GM21360 (cell line): Measurements from ENCODE around the gene NCOA4.
A peak's percentile ranks its signal among the peaks of the same experiment; 100 is the strongest.
"Not testable (repeated sequence)": the region's sequence is repeated elsewhere in the genome, so short reads cannot be mapped to it uniquely, and the experiment has no call there.

Experiments
- ATAC-seq: cut with Tn5 transposase; IDR thresholded peaks from one replicate; pipeline ENCODE4 v1.9.1; 2021; ENCODE audit warnings: mild to moderate bottlenecking, moderate library complexity; ENCODE audit not compliant: unreplicated experiment

NCOA4 gene

DNA sequence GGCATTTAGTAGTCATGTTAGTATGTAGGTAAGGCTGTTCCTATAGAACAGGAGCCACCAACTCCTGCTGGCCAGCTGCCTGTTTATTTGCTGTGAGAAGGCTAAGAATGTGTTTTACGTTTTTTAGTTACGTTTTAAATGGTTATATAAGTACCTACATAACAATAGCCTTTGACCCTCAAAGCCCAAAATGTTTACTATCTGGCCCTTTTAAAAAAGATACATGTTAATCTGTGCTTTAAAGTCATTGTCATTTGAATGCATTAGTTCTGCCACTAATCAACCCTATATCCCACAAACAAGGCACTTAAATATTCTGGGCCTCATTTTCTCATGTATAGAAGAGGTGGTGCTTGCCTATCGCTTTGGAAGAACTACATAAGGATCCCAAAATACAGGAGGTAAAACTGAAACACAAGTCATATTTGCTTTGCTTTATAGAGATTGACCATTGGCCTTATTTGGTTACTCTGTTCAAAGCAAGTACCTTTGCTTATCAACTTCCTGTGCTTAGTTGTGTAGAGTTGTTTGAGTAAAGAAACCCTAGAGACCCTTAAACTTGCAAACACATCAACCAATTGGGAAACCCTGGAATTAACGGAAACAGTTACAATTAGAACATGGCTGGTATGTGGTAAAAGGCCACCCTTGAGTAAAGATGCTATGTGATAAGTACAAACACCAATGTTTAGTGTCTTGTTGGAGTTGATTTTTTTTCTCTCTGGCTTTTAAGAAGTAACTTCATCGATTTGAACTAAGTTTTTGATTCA lies 32.2 kb downstream of the NCOA4 start:
- ATAC-seq: no peak

DNA sequence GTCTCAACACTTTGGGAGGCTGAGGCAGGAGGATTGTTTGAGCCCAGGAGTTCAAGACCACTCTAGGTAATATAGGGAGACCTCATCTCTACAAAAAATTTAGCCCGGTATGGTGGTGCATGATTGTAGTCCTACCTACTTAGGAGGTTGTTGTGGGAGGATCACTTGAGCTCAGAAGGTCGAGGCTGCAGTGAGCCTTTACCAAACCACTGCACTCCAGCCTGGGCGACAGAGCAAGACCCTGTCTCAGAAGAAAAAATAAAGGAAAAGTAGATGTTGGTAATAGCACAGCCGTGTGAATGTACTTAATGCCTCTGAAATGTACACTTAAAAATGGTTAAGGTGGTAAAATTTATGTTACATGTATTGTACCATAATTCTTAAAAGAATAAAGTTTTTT lies 32.9 kb downstream of the NCOA4 start:
- no peak for ATAC-seq

DNA sequence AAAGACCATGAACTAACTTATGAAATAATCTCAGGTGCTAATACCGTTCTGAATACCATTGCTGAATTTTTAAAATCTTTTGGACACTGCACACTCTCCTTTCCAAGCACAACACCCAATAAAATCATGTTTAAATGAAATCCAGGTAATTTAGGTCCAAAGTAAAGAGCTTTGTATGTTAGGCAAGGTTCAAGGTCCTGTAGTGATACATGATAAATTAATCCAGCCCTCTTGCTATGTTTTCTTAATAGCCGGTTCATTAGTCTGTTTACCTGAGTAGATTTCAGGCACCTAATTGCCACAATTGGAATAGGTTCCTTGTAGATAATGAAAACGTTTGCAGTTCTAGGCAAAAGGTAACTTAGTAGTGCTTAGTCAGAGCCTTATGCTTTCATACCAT lies 44.8 kb downstream of the NCOA4 start:
- ATAC-seq: not testable (repeated sequence)

- ATAC-seq: not testable (repeated sequence)
These were observed 46.0 kb downstream of the NCOA4 start for GRCh38 chr10:45984473-45984872.

- peak; percentile 50 for ATAC-seq
These were observed 46.8 kb downstream of the NCOA4 start for GRCh38 chr10:45983538-45984186.

DNA sequence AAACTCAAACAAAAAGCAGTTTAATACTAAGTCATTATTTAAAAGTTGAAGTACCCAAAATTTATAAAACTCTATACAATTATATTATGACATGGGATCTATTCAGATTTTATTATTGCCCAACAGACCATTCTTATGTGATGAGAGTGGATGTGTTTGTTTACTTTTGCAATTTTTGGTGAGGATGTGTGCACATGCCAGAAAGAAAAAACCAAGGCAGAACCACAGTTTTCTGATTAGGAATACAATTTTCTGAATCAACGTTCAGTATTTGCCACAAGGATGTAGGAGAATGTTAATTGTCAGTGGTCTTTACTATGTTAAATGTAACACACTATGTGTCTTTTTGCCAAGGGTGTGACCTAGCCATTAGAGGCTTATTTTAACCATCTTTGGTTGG lies 49.1 kb downstream of the NCOA4 start:
- ATAC-seq: not testable (repeated sequence)

GRCh38 chr10:45978554-45978953 lies 51.9 kb downstream of the NCOA4 start:
- ATAC-seq: peak; percentile 82

DNA sequence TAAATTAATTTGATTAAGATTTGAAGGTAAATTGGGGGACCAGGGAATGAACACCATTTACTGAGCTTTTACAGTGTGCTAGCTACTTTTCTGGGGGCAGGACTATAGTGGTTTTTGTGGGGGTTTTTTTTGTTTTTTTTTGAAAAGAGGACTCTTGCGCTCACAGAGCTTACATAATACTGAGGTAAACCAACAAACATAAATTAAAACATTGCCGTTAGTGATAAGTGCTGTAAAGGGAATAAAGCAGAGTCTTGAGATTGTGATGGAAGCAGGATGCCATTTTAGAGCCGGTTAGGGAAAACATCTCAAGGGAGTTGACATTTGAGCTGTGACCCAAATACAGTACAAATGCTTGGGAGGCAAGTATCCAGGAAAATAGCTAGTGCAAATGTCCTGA lies 56.4 kb downstream of the NCOA4 start:
- not testable (repeated sequence) for ATAC-seq

DNA sequence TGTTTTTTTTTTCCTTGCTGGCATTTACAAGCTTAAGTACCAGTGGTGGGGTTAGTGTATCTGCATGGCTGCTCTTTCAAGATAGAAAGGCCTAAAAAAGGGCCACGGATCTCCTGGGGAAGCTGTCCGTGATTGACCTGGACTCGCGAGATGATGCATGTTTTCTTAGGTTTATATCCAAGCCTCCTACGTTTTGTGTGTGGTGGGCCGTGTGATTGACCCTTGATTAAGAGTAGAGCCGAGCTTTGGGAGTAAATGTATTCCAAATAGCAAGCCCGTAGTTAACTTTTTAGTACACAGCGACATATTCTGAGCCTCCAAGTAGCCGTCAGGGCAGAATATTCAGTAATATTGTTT lies 57.6 kb downstream of the NCOA4 start:
- ATAC-seq: peak; percentile 10

DNA sequence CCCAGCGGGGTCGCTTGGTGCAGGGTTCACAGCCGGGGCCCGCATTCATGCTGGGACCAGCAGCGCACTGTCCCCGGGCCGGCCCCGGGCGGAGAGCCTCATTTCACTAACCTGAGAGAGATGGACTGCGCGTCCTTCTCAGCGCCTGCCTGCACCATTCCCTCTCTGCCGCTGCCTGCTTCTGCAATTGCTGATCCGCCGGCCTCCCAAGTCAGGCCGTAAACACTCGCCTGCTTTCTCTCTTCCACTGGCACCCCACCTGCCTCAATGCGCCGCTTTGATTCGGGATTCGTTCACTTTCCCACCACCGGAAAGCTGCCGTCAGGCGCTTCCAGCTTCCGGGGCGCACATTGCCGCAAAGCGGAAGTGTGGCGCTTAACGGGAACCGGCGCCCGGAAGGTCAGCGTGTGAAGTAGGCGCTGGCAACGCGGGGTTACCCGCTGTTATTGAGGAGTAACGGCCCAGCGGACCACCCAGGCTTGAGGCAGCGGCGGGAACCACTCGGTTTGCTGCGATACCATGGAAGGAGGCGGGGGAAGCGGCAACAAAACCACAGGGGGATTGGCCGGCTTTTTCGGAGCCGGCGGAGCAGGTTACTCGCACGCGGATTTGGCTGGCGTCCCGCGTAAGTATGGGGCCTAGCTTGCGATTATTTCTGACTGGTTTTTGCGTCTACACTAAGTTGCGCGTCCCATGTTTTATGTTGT lies 58.2 kb downstream of the NCOA4 start, which contains the start of gene TIMM23:
TIMM23 (plus strand) TSS at position 384 of the 707 bp plus-strand sequence; CDS start at position 520, 136 bp downstream.
- ATAC-seq: peak; percentile 67

DNA sequence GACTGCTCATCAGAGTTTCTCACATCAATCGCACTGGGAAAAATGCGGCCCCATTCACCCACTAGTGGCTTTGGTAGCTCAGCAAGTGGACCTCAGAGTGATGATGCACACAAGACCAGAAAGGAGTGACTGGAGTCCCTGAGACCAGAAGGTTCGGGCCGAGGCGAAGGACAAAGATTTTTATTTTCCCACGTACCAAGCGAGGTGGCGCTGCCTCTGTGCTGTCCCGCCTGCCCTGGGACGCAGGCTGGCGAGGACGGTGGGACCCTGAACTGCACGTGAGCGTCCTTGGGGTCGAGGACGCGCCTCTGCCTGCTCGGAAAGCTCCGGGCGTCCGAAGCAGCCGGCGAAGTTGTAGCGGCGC lies 58.7 kb downstream of the NCOA4 start:
- peak; percentile 41 for ATAC-seq

- ATAC-seq: not testable (repeated sequence)
These were observed 59.4 kb downstream of the NCOA4 start for GRCh38 chr10:45971019-45971418.

DNA sequence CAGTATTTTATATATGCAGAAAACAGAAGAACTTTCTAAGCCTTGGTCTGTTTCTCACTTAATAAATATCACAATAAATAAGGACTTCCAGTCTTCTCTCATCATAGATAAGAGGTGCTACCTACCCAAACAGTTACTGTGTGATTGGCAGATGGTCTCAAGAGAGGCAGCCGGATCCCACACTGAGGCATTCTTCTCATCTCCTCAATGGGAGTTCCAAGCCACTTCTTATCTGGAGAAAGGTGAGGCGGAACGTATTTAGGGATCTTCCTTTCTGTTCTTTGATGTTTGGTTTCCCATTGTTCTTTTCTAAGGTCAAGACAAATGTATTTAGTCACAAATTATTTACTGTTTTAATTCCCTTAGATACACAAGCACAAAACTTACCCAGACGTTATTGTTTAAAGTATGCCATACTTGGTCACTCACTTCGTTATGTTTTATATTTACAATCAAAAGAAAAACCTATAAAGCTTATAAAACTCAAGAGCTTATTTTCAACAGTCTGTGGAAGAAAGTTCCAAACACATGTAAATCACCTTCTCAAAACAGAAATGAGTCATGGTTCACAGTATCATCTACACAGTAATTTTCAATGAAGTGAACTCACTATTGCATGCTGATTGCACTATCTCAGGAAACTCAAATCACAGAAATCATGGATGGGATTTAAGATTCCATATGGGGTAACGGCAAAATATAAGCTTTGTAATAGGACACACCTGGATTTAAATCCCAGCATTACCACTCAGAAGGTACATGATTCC lies 67.6 kb downstream of the NCOA4 start:
- not testable (repeated sequence) for ATAC-seq

- ATAC-seq: not testable (repeated sequence)
These were observed 72.5 kb downstream of the NCOA4 start for GRCh38 chr10:45957928-45958327.

- not testable (repeated sequence) for ATAC-seq
These were observed 73.8 kb downstream of the NCOA4 start for GRCh38 chr10:45956634-45957033.
